ENCODE measurements around the gene LILRB2.

- TF ChIP-seq POLR2AphosphoS5 (IDR thresholded peaks at IDR 0.05; ENCODE audit: borderline replicate concordance, low read depth, low read length), result no peak
- TF ChIP-seq EZH2 (IDR thresholded peaks at IDR 0.05), result no peak
Measured at GRCh38 chr19:54255105-54255775, 25.7 kb downstream of the LILRB2 start.

All from SK-N-MC (cell line).